ENCODE measurements around the gene PARD3. TPM values are rescaled to one million over a fixed set of nuclear protein-coding genes. Genes with fewer than 3 reads are reported as not detected.

The PARD3 gene
- polyA plus RNA-seq, 3 donors = 0.51 TPM; not detected in 2

- H3K27me3 Mint-ChIP-seq (ENCODE audit: low read depth in 3 of 3) = peaks cover 0 to 2% (median 0%) of the 10 kb centered on the region in 3 donors
- Histone ChIP-seq H3K27ac (ENCODE audit: low read depth in 1 of 2, low read length in 2 of 2) (no peak overlapping the region), H3K27me3 (ENCODE audit: control insufficient read depth in 2 of 2, insufficient read depth in 2 of 2, low read length in 2 of 2) (no peaks in the 10 kb centered on the region), H3K4me3 (replicated peaks in 1 of 3; ENCODE audit: low read depth in 2 of 3, low read length in 3 of 3) (no peak overlapping the region), H3K79me2 (ENCODE audit: insufficient read depth, low read length) (no peaks in the 10 kb centered on the region), H2AFZ (ENCODE audit: insufficient read depth, low read depth, low read length, poor library complexity, severe bottlenecking) (no peak overlapping the region), H3K9me3 (replicated peaks in 1 of 2; ENCODE audit: control insufficient read depth in 1 of 2, insufficient read depth in 1 of 2, low read length in 2 of 2) (no peaks in the 10 kb centered on the region), H4K20me1 (ENCODE audit: insufficient read depth, low read length) (no peaks in the 10 kb centered on the region), H3K9ac (ENCODE audit: insufficient read depth, low read length, poor library complexity, severe bottlenecking) (no peak overlapping the region), H3K4me1 (ENCODE audit: control insufficient read depth in 1 of 2, insufficient read depth in 2 of 2, low read length in 2 of 2) (no peaks in the 10 kb centered on the region), H3K4me2 (replicated peaks; ENCODE audit: extremely low read depth, low read length, poor library complexity, severe bottlenecking) (no peak overlapping the region), H3K36me3 (replicated peaks in 1 of 2; ENCODE audit: control insufficient read depth in 1 of 2, insufficient read depth in 2 of 2, low read length in 2 of 2) (no peaks in the 10 kb centered on the region)
- H3K4me3 Mint-ChIP-seq = no peak overlapping the region
- TF ChIP-seq CTCF (IDR thresholded peaks at IDR 0.05) = no peak
- intact Hi-C loops (cut with micrococcal nuclease) = no loop called here
- H3K36me3 Mint-ChIP-seq = no peaks in the 10 kb centered on the region
- H3K9me3 Mint-ChIP-seq = peaks cover 0 to 5% (median 0%) of the 10 kb centered on the region in 7 donors
- WGBS (ENCODE audit: insufficient coverage) = 93% methylated on average over 6 of the region's 10 CpGs
- H3K4me1 Mint-ChIP-seq = no peaks in the 10 kb centered on the region
- no peak for DNase-seq
- no peak overlapping the region for H3K27ac Mint-ChIP-seq
Measured at GRCh38 chr10:34114914-34115313, 700.2 kb downstream of the PARD3 start.

DNA sequence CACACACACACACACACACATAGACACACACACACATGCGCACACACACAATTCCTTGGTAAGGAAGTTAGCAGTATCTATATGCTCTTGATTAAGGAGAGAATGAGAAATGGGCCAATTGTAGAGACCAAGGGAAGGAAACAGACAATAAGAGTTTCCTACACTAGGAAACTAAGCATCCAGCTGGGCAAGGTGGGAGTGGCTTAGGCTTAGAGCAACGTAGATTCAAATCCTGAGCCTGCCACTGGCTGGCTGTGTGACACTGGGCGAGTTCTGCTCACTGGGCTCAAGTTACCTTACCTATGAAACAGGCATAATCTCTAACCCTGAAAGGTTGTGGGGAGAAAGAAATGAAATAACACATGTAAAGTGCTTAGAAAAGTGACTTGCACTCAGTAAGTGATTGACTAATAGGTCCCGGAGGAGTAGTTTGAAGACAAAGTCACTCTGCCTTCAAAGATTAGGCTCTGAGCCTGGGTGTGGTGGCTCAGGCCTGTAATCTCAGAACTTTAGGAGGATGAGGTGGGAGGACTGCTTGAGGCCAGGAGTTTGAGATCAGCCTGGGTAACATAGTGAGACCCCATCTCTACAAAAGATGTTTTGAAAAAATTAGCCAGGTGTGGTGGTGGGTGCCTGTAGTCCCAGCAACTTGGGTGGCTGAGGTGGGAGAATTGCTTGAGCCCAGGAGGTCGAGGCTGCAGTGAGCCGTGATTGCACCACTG lies 701.4 kb downstream of the PARD3 start:
- DNase-seq = no peak
- TF ChIP-seq CTCF (IDR thresholded peaks at IDR 0.05) = no peak

More for the DNA sequence above, 701.4 kb downstream of the PARD3 start:
- no peaks in the 10 kb centered on the region for H3K4me1 ChIP-seq (ENCODE audit: control insufficient read depth in 1 of 2, insufficient read depth in 2 of 2, low read length in 2 of 2)
- no peak overlapping the region for H2AFZ ChIP-seq (ENCODE audit: insufficient read depth, low read depth, low read length, poor library complexity, severe bottlenecking)
- H3K4me1 Mint-ChIP-seq = no peaks in the 10 kb centered on the region
- 100% methylated on average over 3 of the region's 6 CpGs for WGBS (ENCODE audit: insufficient coverage)
- no peak overlapping the region for H3K27ac ChIP-seq (ENCODE audit: low read depth in 1 of 2, low read length in 2 of 2)
- H3K36me3 ChIP-seq (replicated peaks in 1 of 2; ENCODE audit: control insufficient read depth in 1 of 2, insufficient read depth in 2 of 2, low read length in 2 of 2) = no peaks in the 10 kb centered on the region
- H3K9me3 Mint-ChIP-seq = peaks cover 0 to 5% (median 2%) of the 10 kb centered on the region in 7 donors
- H3K9me3 ChIP-seq (replicated peaks in 1 of 2; ENCODE audit: control insufficient read depth in 1 of 2, insufficient read depth in 1 of 2, low read length in 2 of 2) = no peaks in the 10 kb centered on the region
- H3K36me3 Mint-ChIP-seq = no peaks in the 10 kb centered on the region
- H3K27me3 Mint-ChIP-seq (ENCODE audit: low read depth in 3 of 3) = peaks cover 0 to 2% (median 0%) of the 10 kb centered on the region in 3 donors
- H3K27ac Mint-ChIP-seq = no peak overlapping the region
- intact Hi-C loops (cut with micrococcal nuclease) = no loop called here
- no peak overlapping the region for H3K4me3 ChIP-seq (replicated peaks in 1 of 3; ENCODE audit: low read depth in 2 of 3, low read length in 3 of 3)
- H4K20me1 ChIP-seq (ENCODE audit: insufficient read depth, low read length) = no peaks in the 10 kb centered on the region
- H3K79me2 ChIP-seq (ENCODE audit: insufficient read depth, low read length) = no peaks in the 10 kb centered on the region
- H3K4me3 Mint-ChIP-seq = no peak overlapping the region
- H3K4me2 ChIP-seq (replicated peaks; ENCODE audit: extremely low read depth, low read length, poor library complexity, severe bottlenecking) = no peak overlapping the region
- H3K27me3 ChIP-seq (ENCODE audit: control insufficient read depth in 2 of 2, insufficient read depth in 2 of 2, low read length in 2 of 2) = no peaks in the 10 kb centered on the region
- H3K9ac ChIP-seq (ENCODE audit: insufficient read depth, low read length, poor library complexity, severe bottlenecking) = no peak overlapping the region

Data from CD14-positive monocyte (primary cell).